Astrocyte of the hippocampus (primary cell): ENCODE results near the gene ABHD1.

Experiments used
- DNase-seq: peaks from one replicate; pipeline ENCODE4 v3.0.0; 2011; ENCODE audit warnings: low read depth, low spot score

Gene ABHD1

GRCh38 chr2:27086724-27087593 is 36.7 kb upstream of the ABHD1 start, which contains the start of gene KHK:
TSS of gene KHK (plus strand) at chr2:27086772. CDS start at chr2:27087260, 488 bp downstream.
- peak; percentile 36 for DNase-seq

GRCh38 chr2:27087823-27088410 is 35.7 kb upstream of the ABHD1 start:
- DNase-seq: no peak

GRCh38 chr2:27088634-27089033 is 35.0 kb upstream of the ABHD1 start:
- DNase-seq: no peak

GRCh38 chr2:27089111-27089954 is 34.3 kb upstream of the ABHD1 start:
- DNase-seq: no peak

- DNase-seq: no peak
Observed at GRCh38 chr2:27091746-27092695, 31.6 kb upstream of the ABHD1 start.

GRCh38 chr2:27092696-27093429 is 30.8 kb upstream of the ABHD1 start:
- no peak for DNase-seq

- DNase-seq: no peak
Observed at GRCh38 chr2:27093430-27094352, 29.9 kb upstream of the ABHD1 start.

- DNase-seq: no peak
Observed at GRCh38 chr2:27094353-27094984, 29.1 kb upstream of the ABHD1 start.

GRCh38 chr2:27095427-27095744 is 28.2 kb upstream of the ABHD1 start:
- DNase-seq: no peak

- peak; percentile 77 for DNase-seq
Observed at GRCh38 chr2:27095745-27096651, 27.6 kb upstream of the ABHD1 start.

- no peak for DNase-seq
Observed at GRCh38 chr2:27096748-27097297, 26.8 kb upstream of the ABHD1 start.

GRCh38 chr2:27097341-27097740 is 26.3 kb upstream of the ABHD1 start:
- no peak for DNase-seq

- DNase-seq: no peak
Observed at GRCh38 chr2:27099334-27099955, 24.2 kb upstream of the ABHD1 start.

GRCh38 chr2:27100036-27100435 is 23.6 kb upstream of the ABHD1 start:
- no peak for DNase-seq

- no peak for DNase-seq
Observed at GRCh38 chr2:27102329-27102728, 21.3 kb upstream of the ABHD1 start.

- peak; percentile 10 for DNase-seq
Observed at GRCh38 chr2:27105981-27106380, 17.6 kb upstream of the ABHD1 start.

- no peak for DNase-seq
Observed at GRCh38 chr2:27108221-27108620, 15.4 kb upstream of the ABHD1 start.
